Measurements from ENCODE around the gene ERGIC3. TPM values are rescaled to one million over a fixed set of nuclear protein-coding genes. Genes with fewer than 3 reads are reported as not detected.

Gene ERGIC3
- total and polyA plus RNA-seq, 2 of the 13 experiments (the other 11 are each of a cell fraction or from before 2014, with no cell fraction given) = 407 to 670 TPM

- TF ChIP-seq, protein P1, sequence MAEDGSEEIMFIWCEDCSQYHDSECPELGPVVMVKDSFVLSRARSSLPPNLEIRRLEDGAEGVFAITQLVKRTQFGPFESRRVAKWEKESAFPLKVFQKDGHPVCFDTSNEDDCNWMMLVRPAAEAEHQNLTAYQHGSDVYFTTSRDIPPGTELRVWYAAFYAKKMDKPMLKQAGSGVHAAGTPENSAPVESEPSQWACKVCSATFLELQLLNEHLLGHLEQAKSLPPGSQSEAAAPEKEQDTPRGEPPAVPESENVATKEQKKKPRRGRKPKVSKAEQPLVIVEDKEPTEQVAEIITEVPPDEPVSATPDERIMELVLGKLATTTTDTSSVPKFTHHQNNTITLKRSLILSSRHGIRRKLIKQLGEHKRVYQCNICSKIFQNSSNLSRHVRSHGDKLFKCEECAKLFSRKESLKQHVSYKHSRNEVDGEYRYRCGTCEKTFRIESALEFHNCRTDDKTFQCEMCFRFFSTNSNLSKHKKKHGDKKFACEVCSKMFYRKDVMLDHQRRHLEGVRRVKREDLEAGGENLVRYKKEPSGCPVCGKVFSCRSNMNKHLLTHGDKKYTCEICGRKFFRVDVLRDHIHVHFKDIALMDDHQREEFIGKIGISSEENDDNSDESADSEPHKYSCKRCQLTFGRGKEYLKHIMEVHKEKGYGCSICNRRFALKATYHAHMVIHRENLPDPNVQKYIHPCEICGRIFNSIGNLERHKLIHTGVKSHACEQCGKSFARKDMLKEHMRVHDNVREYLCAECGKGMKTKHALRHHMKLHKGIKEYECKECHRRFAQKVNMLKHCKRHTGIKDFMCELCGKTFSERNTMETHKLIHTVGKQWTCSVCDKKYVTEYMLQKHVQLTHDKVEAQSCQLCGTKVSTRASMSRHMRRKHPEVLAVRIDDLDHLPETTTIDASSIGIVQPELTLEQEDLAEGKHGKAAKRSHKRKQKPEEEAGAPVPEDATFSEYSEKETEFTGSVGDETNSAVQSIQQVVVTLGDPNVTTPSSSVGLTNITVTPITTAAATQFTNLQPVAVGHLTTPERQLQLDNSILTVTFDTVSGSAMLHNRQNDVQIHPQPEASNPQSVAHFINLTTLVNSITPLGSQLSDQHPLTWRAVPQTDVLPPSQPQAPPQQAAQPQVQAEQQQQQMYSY (CRISPR knock-in tag; IDR thresholded peaks at IDR 0.05) = no peak
- TF ChIP-seq, protein P2, sequence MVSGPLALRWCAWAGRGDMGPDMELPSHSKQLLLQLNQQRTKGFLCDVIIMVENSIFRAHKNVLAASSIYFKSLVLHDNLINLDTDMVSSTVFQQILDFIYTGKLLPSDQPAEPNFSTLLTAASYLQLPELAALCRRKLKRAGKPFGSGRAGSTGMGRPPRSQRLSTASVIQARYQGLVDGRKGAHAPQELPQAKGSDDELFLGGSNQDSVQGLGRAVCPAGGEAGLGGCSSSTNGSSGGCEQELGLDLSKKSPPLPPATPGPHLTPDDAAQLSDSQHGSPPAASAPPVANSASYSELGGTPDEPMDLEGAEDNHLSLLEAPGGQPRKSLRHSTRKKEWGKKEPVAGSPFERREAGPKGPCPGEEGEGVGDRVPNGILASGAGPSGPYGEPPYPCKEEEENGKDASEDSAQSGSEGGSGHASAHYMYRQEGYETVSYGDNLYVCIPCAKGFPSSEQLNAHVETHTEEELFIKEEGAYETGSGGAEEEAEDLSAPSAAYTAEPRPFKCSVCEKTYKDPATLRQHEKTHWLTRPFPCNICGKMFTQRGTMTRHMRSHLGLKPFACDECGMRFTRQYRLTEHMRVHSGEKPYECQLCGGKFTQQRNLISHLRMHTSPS (CRISPR knock-in tag; IDR thresholded peaks at IDR 0.05; ENCODE audit: low read depth) = no peak
- TF ChIP-seq FOXP4 (CRISPR knock-in tag; IDR thresholded peaks at IDR 0.05) (0 out of 2 replicates have a peak, but pooled peaks have one; percentile 14), ZNF674 (CRISPR knock-in tag; IDR thresholded peaks at IDR 0.05; ENCODE audit: low read depth) (no peak), TEAD3 (CRISPR knock-in tag; optimal IDR thresholded peaks at IDR 0.05; ENCODE audit: borderline replicate concordance) (peak; percentile 87), ZNF713 (CRISPR knock-in tag; IDR thresholded peaks at IDR 0.05) (no peak), NCOA2 (CRISPR knock-in tag; IDR thresholded peaks at IDR 0.05) (no peak), AKAP8 (CRISPR knock-in tag; IDR thresholded peaks at IDR 0.05) (no peak), ZZZ3 (CRISPR knock-in tag; IDR thresholded peaks at IDR 0.05; ENCODE audit: borderline replicate concordance) (no peak), SYNCRIP (IDR thresholded peaks at IDR 0.05; ENCODE audit: insufficient read depth, low read depth, low read length) (no peak), HCFC1 (IDR thresholded peaks at IDR 0.05; ENCODE audit: low read depth, low read length) (no peak), CBFB (CRISPR knock-in tag; IDR thresholded peaks at IDR 0.05) (no peak), SALL2 (CRISPR knock-in tag; IDR thresholded peaks at IDR 0.05) (0 out of 2 replicates have a peak, but pooled peaks have one; percentile 43), RELA (CRISPR knock-in tag; IDR thresholded peaks at IDR 0.05) (no peak)
- TF ChIP-seq, protein P3, sequence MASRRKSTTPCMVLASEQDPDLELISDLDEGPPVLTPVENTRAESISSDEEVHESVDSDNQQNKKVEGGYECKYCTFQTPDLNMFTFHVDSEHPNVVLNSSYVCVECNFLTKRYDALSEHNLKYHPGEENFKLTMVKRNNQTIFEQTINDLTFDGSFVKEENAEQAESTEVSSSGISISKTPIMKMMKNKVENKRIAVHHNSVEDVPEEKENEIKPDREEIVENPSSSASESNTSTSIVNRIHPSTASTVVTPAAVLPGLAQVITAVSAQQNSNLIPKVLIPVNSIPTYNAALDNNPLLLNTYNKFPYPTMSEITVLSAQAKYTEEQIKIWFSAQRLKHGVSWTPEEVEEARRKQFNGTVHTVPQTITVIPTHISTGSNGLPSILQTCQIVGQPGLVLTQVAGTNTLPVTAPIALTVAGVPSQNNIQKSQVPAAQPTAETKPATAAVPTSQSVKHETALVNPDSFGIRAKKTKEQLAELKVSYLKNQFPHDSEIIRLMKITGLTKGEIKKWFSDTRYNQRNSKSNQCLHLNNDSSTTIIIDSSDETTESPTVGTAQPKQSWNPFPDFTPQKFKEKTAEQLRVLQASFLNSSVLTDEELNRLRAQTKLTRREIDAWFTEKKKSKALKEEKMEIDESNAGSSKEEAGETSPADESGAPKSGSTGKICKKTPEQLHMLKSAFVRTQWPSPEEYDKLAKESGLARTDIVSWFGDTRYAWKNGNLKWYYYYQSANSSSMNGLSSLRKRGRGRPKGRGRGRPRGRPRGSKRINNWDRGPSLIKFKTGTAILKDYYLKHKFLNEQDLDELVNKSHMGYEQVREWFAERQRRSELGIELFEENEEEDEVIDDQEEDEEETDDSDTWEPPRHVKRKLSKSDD (CRISPR knock-in tag; IDR thresholded peaks at IDR 0.05; ENCODE audit: low read depth) = no peak
- TF ChIP-seq, protein P4, sequence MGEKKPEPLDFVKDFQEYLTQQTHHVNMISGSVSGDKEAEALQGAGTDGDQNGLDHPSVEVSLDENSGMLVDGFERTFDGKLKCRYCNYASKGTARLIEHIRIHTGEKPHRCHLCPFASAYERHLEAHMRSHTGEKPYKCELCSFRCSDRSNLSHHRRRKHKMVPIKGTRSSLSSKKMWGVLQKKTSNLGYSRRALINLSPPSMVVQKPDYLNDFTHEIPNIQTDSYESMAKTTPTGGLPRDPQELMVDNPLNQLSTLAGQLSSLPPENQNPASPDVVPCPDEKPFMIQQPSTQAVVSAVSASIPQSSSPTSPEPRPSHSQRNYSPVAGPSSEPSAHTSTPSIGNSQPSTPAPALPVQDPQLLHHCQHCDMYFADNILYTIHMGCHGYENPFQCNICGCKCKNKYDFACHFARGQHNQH (CRISPR knock-in tag; IDR thresholded peaks at IDR 0.05) = no peak
- TF ChIP-seq, protein P5, sequence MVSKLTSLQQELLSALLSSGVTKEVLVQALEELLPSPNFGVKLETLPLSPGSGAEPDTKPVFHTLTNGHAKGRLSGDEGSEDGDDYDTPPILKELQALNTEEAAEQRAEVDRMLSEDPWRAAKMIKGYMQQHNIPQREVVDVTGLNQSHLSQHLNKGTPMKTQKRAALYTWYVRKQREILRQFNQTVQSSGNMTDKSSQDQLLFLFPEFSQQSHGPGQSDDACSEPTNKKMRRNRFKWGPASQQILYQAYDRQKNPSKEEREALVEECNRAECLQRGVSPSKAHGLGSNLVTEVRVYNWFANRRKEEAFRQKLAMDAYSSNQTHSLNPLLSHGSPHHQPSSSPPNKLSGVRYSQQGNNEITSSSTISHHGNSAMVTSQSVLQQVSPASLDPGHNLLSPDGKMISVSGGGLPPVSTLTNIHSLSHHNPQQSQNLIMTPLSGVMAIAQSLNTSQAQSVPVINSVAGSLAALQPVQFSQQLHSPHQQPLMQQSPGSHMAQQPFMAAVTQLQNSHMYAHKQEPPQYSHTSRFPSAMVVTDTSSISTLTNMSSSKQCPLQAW (CRISPR knock-in tag; IDR thresholded peaks at IDR 0.05) = peak; percentile 35; the same call in 1 of the 2 replicates
Observed at GRCh38 chr20:35568645-35569044, 26.8 kb downstream of the ERGIC3 start (continued).
